HEK293T (cell line): ENCODE data around the gene COL27A1.
A peak's percentile ranks its signal among the peaks of the same experiment; 100 is the strongest.

ENCODE experiments used
- CTCF ChIA-PET: fragments of 350-600 bp; formaldehyde crosslinking; extraction: SDS; loops from one replicate; lab custom pipeline; 2021; ENCODE audit warnings: antibody characterized with exemption, inconsistent platforms; lab: Yijun Ruan, JAX
- POLR2A ChIA-PET: fragments of 350-600 bp; formaldehyde crosslinking; extraction: SDS; loops from one replicate; lab custom pipeline; 2020; ENCODE audit warnings: antibody characterized with exemption, inconsistent platforms; lab: Yijun Ruan, JAX
- DNase-seq: peaks from one replicate; pipeline ENCODE4 v3.0.0; 2012; ENCODE audit warnings: mixed read lengths; ENCODE audit errors: extremely low spot score
- ARNT ChIP-seq: fragments of 450-650 bp; IDR thresholded peaks from 2 replicates; pipeline ENCODE4 v1.6.1; 2017; ENCODE audit warnings: mild to moderate bottlenecking
- BHLHE40 ChIP-seq: fragments of 450-650 bp; IDR thresholded peaks from 2 replicates; pipeline ENCODE4 v1.6.1; 2016; ENCODE audit warnings: mild to moderate bottlenecking, moderate library complexity, borderline replicate concordance
- CTBP1 ChIP-seq: fragments of 450-650 bp; IDR thresholded peaks from 2 replicates; pipeline ENCODE4 v1.6.1; 2016; ENCODE audit warnings: borderline replicate concordance
- ELF4 ChIP-seq: fragments of 450-650 bp; IDR thresholded peaks from 2 replicates; pipeline ENCODE4 v1.6.1; 2017; ENCODE audit warnings: antibody characterized with exemption
- FOXA1 ChIP-seq: fragments of 450-650 bp; IDR thresholded peaks from 2 replicates; pipeline ENCODE4 v1.6.1; 2016; ENCODE audit warnings: mild to moderate bottlenecking
- FOXK2 ChIP-seq: fragments of 450-650 bp; IDR thresholded peaks from 2 replicates; pipeline ENCODE4 v1.6.1; 2016; ENCODE audit warnings: mild to moderate bottlenecking
- FOXM1 ChIP-seq: fragments of 450-650 bp; IDR thresholded peaks from 2 replicates; pipeline ENCODE4 v1.6.1; 2017; ENCODE audit warnings: mild to moderate bottlenecking, borderline replicate concordance
- HDGF ChIP-seq: fragments of 450-650 bp; IDR thresholded peaks from 2 replicates; pipeline ENCODE4 v1.6.1; 2017; ENCODE audit warnings: antibody characterized with exemption, borderline replicate concordance
- L3MBTL2 ChIP-seq: fragments of 450-650 bp; conservative IDR thresholded peaks from 2 replicates; pipeline ENCODE4 v1.6.1; 2016; ENCODE audit warnings: mild to moderate bottlenecking
- LEF1 ChIP-seq: fragments of 450-650 bp; IDR thresholded peaks from 2 replicates; pipeline ENCODE4 v1.6.1; 2017; ENCODE audit warnings: mild to moderate bottlenecking, borderline replicate concordance
- NFRKB ChIP-seq: fragments of 450-650 bp; IDR thresholded peaks from 2 replicates; pipeline ENCODE4 v1.6.1; 2016; ENCODE audit warnings: mild to moderate bottlenecking, moderate library complexity
- SP1 ChIP-seq: fragments of 450-650 bp; IDR thresholded peaks from 2 replicates; pipeline ENCODE4 v1.6.1; 2017
- SUZ12 ChIP-seq: fragments of 450-650 bp; IDR thresholded peaks from 2 replicates; pipeline ENCODE4 v1.6.1; 2016; ENCODE audit warnings: mild to moderate bottlenecking
- TARDBP ChIP-seq: fragments of 450-650 bp; IDR thresholded peaks from 2 replicates; pipeline ENCODE4 v1.6.1; 2016
- ZNF384 ChIP-seq: fragments of 450-650 bp; IDR thresholded peaks from 2 replicates; pipeline ENCODE4 v1.6.1; 2016
- TF ChIP-seq, protein P1 (sequence below): fragments of 450-650 bp; IDR thresholded peaks from 2 replicates; pipeline ENCODE4 v1.6.1; 2016

COL27A1 gene

DNA sequence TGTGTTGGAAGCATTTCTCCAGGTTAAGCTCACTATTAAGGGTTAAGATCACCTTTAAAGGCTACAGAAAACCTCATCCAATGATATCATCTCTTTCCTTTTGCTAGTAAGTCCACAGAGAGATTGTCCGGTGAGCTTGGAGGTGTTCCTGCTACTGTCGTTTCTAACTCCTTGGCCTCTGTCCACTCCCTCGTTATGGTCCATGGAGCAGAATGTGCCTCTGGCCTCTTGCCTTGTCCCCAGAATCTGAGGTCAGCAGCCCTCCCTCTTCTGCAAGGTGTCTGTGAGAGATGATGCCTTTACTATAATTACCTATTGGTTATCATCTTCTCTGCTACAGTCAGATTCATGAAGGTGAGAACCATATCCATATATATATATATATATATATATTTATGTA lies 189.4 kb downstream of the COL27A1 start:
- CTCF ChIA-PET: interaction anchor here (1.4 kb wide), 1 partner anchor 21 kb away, joined by 3 read pairs; no protein-coding TSS in a partner anchor
- DNase-seq: no peak
- POLR2A ChIA-PET: no interaction called here
- TF ChIP-seq FOXM1: no peak

DNA sequence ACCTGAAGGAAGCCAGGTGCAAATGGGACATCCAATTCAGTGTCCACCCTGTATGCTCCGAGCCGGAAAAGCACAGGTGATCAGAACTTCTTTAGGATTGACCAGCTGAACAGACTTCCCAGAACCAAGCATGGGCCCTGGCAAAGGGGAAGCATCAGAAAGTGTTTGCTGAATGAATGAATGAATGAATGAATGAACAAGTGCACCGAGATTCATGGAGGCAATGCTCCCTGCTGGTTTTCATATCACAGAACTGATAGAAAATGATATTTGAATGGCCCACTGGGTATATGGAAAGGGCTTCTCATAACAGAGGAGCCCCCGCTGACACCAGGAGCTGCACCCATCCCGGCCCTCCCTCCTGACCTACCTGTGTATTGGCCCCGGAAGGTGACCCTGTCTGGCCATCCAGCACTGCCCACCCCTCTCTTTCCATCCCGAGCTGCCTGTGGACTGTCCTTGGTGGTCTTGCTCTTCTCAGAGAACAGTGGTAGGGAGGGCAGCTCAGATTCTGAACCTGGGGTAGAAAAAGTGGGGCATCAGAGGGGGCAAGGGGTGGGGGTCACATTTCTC lies 190.2 kb downstream of the COL27A1 start:
- ChIA-PET CTCF (interaction anchor here (1.0 kb wide), 1 partner anchor 54 kb away, joined by 3 read pairs; no protein-coding TSS in a partner anchor), POLR2A (no interaction called here)

DNA sequence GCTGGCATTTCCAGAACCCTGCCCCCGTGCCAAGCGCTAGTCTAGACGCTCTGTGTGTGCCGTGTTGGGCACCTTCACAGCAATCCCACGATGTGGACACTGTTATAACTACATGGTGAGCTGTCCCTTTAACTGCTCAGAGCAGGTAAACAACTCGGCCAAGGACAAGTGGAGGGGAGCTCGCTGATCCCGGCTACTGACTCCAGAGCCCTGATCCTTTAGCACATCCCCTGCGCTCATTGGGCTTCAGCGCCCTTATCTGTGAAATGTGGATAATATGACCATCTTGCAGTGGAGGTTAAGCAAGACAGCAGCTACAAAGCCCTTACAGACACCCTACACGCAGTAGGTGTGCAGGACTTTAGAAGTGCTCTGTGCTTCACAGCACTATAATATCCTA lies 190.8 kb downstream of the COL27A1 start:
- DNase-seq: no peak
- TF ChIP-seq LEF1: no peak
- TF ChIP-seq L3MBTL2: no peak
- TF ChIP-seq HDGF: no peak
- no peak for TF ChIP-seq FOXM1
- TF ChIP-seq SUZ12: no peak
- TF ChIP-seq CTBP1: no peak
- no peak for TF ChIP-seq ELF4
- TF ChIP-seq, protein P1, sequence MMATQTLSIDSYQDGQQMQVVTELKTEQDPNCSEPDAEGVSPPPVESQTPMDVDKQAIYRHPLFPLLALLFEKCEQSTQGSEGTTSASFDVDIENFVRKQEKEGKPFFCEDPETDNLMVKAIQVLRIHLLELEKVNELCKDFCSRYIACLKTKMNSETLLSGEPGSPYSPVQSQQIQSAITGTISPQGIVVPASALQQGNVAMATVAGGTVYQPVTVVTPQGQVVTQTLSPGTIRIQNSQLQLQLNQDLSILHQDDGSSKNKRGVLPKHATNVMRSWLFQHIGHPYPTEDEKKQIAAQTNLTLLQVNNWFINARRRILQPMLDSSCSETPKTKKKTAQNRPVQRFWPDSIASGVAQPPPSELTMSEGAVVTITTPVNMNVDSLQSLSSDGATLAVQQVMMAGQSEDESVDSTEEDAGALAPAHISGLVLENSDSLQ: no peak
- CTCF ChIA-PET: no interaction called here
- POLR2A ChIA-PET: no interaction called here

More for the DNA sequence above, 190.2 kb downstream of the COL27A1 start:
- TF ChIP-seq FOXK2: no peak
- TF ChIP-seq, protein P1: no peak
- DNase-seq: no peak

DNA sequence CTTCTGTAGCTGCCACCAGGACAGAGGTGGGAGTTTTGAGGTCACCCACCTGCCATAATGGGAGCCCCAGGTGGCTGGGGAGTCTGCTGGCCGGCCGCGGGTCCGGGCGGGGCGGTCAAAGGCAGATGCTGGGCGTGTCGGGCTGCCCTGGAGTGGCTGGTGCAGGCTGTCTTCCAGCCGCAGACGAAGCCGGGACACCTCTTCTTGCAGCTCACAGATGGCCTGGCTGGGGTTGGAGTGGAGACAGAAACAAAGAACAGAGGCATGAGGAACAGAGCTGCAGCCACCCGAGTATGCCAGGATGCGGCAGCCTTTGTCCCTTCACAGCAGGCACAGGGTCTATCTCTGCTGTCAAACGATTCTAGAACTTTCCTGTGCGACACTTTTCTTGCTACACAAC lies 192.3 kb downstream of the COL27A1 start:
- CTCF ChIA-PET: interaction anchor here (1.3 kb wide), 1 partner anchor 9 kb away, joined by 3 read pairs; no protein-coding TSS in a partner anchor
- POLR2A ChIA-PET: no interaction called here
- no peak for DNase-seq
- TF ChIP-seq FOXM1 (no peak), ZNF384 (no peak), ARNT (no peak), ELF4 (no peak), SUZ12 (no peak), TARDBP (no peak), CTBP1 (no peak), BHLHE40 (no peak), FOXK2 (no peak), HDGF (no peak), L3MBTL2 (no peak)
- TF ChIP-seq, protein P1: no peak

DNA sequence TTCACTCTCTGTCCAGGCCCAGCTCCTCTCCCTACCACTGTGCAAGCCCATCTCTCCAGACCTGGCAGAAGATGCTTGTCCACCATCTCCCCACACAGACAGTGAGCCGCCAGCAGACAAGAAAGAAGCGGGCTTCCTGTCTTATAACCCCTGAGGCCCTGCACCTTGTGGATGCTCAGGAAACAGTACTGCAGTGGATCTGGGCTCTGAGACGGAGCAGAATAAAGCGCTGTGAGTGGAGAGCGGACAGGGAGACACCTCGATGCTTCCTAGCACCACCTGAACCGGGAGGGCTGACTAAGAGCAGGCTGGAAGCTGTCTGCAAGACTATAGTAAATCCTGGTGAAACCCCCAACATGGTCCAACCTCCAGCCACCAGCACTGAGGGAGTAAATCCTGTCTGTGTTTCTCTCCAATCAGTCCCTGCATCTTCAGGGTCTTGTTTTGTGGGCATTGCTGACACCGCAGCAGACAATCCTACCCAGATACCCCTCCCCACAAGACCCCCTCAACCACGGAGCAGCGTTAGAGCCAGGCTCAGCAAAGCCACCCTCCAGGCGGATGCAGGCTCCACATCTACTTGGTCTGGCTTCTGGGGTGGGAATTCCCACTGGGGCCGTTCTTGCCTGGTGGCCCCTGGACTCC lies 193.0 kb downstream of the COL27A1 start:
- ChIA-PET POLR2A (interaction anchor here (1.2 kb wide), 1 partner anchor 42 kb away, joined by 4 read pairs; no protein-coding TSS in a partner anchor), CTCF (no interaction called here)
- DNase-seq: no peak
- TF ChIP-seq BHLHE40: no peak
- TF ChIP-seq L3MBTL2: no peak
- TF ChIP-seq ZNF384: no peak
- TF ChIP-seq NFRKB: no peak
- TF ChIP-seq ARNT: no peak
- no peak for TF ChIP-seq LEF1
- TF ChIP-seq CTBP1: no peak
- TF ChIP-seq FOXA1: no peak
- no peak for TF ChIP-seq SP1

DNA sequence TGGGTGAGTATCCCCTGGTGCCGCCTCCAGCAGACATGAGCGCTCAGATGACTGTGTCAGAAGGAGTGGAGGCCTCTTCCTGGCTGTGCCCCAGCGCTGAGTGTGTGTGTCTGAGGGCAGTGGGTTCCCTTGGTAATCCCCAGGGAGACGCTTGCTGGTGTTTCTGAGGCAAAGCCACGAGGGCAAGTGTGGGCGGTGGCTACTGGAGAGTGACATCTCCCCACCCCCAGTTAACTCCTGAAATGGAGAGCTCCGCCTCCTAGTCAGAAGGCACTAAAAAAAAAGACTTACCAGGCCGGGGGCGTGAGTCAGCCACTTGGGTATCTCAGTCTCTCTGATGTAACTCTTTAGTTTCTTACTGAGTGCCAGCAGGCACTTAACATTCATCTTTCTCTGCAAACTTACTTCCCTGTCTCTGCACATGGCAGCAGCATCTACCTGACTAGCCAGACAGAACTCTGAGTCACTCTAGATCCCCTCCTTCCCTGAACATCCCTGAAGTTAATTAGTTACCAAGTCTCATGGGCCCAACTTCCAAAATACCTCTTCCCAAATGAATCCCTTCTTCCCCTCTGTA lies 193.7 kb downstream of the COL27A1 start:
- peak; percentile 34 for DNase-seq
- ChIA-PET POLR2A (interaction anchor here (0.6 to 1.2 kb wide), 2 partner anchors 42 to 239 kb away, joined by 3 to 4 read pairs; partner anchors contain the start of gene ATP6V1G1), CTCF (interaction anchor here (0.6 kb wide), 1 partner anchor 510 kb away, joined by 3 read pairs; no protein-coding TSS in a partner anchor)
- TF ChIP-seq L3MBTL2 (no peak), SUZ12 (no peak), SP1 (no peak)
- TF ChIP-seq, protein P1: peak; percentile 59; the same call in 1 of the 2 replicates
